OCI-LY7 (cell line): ENCODE measurements around the gene GABRD. TPM values are rescaled to one million over a fixed set of nuclear protein-coding genes. Genes with fewer than 3 reads are reported as not detected.

Experiments
- BruUV-seq: library from RNA; stranded (reverse); fragments of 400-500 nt; replicated peaks from 2 replicates; lab custom pipeline; 2021; lab: Mats Ljungman, UMichigan
- CTCF ChIA-PET: fragments of 300-600 bp; sonication (Branson Sonifier 250); formaldehyde crosslinking; loops from one replicate; lab custom pipeline; 2022; ENCODE audit warnings: antibody characterized with exemption; ENCODE audit not compliant: unreplicated experiment; lab: Charles Lee
- POLR2A ChIA-PET: fragments of 300-600 bp; sonication (Branson Sonifier 250); formaldehyde crosslinking; loops from one replicate; lab custom pipeline; 2022; ENCODE audit warnings: antibody characterized with exemption; lab: Charles Lee
- DNase-seq: peaks from one replicate; pipeline ENCODE4 v3.0.0-alpha.2; 2015; ENCODE audit warnings: low spot score
- H2AFZ ChIP-seq: fragments of 200-600 bp; sonication (generic), shearing (Covaris generic); 2 replicates; pipeline ENCODE4 v1.6.1; 2014; ENCODE audit warnings: mild to moderate bottlenecking, antibody characterized with exemption, low read length, moderate library complexity
- H3K27ac ChIP-seq: fragments of 200-600 bp; sonication (generic); 2 replicates; pipeline ENCODE4 v1.5.1; 2014; ENCODE audit warnings: mixed run types, low read depth, mild to moderate bottlenecking, moderate library complexity, low read length, inconsistent platforms; ENCODE audit not compliant: poor library complexity, severe bottlenecking
- H3K36me3 ChIP-seq: fragments of 200-600 bp; sonication (generic); 2 replicates; pipeline ENCODE4 v1.6.1; 2014; ENCODE audit warnings: mild to moderate bottlenecking, antibody characterized with exemption, low read length, moderate library complexity, mixed read lengths; ENCODE audit not compliant: insufficient read depth
- H3K4me1 ChIP-seq: fragments of 200-600 bp; sonication (generic); 2 replicates; pipeline ENCODE4 v1.5.1; 2014; ENCODE audit warnings: mild to moderate bottlenecking, low read length; ENCODE audit not compliant: insufficient read depth, poor library complexity, severe bottlenecking
- H3K4me2 ChIP-seq: fragments of 200-600 bp; sonication (generic); 2 replicates; pipeline ENCODE4 v1.6.1; 2014; ENCODE audit warnings: mild to moderate bottlenecking, low read length
- H3K4me3 ChIP-seq: fragments of 200-600 bp; sonication (generic); 2 replicates; pipeline ENCODE4 v1.5.1; 2014; ENCODE audit warnings: mild to moderate bottlenecking, low read depth, low read length; ENCODE audit not compliant: poor library complexity, severe bottlenecking
- H3K79me2 ChIP-seq: fragments of 200-600 bp; sonication (generic); 2 replicates; pipeline ENCODE4 v1.6.1; 2016; ENCODE audit warnings: low read depth, mild to moderate bottlenecking, low read length, moderate library complexity, mixed read lengths; ENCODE audit not compliant: insufficient read depth
- H3K9me2 ChIP-seq: fragments of 200-600 bp; sonication (generic); 2 replicates; pipeline ENCODE4 v1.6.1; 2016; ENCODE audit warnings: mild to moderate bottlenecking, low read length, mixed read lengths; ENCODE audit not compliant: insufficient read depth
- H3K9me3 ChIP-seq: fragments of 200-600 bp; sonication (generic); 2 replicates; pipeline ENCODE4 v1.6.1; 2014; ENCODE audit warnings: mild to moderate bottlenecking, mixed run types, low read length, mixed read lengths
- H4K20me1 ChIP-seq: fragments of 200-600 bp; sonication (generic); 2 replicates; pipeline ENCODE4 v1.6.1; 2014; ENCODE audit warnings: mild to moderate bottlenecking, antibody characterized with exemption, low read length, moderate library complexity, mixed read lengths; ENCODE audit not compliant: insufficient read depth
- CTCF ChIP-seq: fragments of 200-600 bp; sonication (generic); conservative IDR thresholded peaks from 2 replicates; pipeline ENCODE4 v1.5.1; 2014; ENCODE audit warnings: mild to moderate bottlenecking, antibody characterized with exemption, low read length, moderate library complexity, mixed read lengths
- EZH2phosphoT487 ChIP-seq: fragments of 200-600 bp; sonication (generic); IDR thresholded peaks from 2 replicates; pipeline ENCODE4 v1.6.1; 2018; ENCODE audit warnings: low read depth, borderline replicate concordance, mild to moderate bottlenecking, mixed run types, antibody characterized with exemption, low read length, moderate library complexity, mixed read lengths
- intact Hi-C: fragments of 100-400 bp; cut with micrococcal nuclease; formaldehyde crosslinking; loops from one replicate; pipeline ENCODE4 v1.10.0; 2022; ENCODE audit not compliant: unreplicated experiment
- total RNA-seq, 2 experiments: library from RNA; depleted of rRNA in 1 of 2; stranded (reverse); fragments of >200 nt in 1 of 2; shearing (Covaris generic) in 1 of 2; gene quantifications; 2 replicates each; pipeline ENCODE4 v1.2.3, GENCODE V29; 2014 to 2022

Gene GABRD
- total RNA-seq, 2 experiments from 2014 or later, result not detected

DNA sequence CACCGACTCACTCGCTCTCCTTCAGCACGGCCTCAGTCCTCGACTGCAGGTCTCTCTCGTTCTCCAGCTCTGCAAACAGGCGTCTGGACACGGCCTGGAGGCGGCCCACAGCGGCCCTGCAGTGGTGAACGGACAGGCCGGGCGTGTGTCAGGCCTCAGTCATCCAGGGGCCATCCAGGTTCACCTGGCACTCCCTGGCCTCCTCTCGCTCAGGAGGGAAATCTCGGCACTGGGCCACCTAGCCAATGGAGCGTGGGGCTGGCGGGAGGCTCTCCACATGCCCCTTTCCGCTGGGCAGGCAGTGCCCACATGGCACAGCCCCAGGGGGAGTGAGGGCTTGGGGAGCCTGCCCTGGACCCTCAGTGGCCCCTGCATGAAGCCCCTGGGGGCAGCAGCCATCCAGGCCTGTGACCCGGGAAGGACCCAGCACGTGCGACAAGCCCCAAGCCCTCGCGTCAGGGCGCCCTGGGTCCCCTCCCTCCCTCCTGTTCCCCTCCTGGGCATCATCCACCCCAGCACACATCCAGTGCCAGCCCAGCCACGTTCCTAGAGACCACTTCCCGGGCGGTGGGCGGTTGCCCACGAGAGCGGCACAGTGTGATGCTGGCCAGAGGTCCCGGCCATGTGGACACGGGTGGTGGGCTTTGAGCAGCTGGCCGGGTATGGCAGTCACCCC lies 33.6 kb upstream of the GABRD start:
- BruUV-seq, result no TSS peak
- POLR2A ChIA-PET, result no interaction called here

DNA sequence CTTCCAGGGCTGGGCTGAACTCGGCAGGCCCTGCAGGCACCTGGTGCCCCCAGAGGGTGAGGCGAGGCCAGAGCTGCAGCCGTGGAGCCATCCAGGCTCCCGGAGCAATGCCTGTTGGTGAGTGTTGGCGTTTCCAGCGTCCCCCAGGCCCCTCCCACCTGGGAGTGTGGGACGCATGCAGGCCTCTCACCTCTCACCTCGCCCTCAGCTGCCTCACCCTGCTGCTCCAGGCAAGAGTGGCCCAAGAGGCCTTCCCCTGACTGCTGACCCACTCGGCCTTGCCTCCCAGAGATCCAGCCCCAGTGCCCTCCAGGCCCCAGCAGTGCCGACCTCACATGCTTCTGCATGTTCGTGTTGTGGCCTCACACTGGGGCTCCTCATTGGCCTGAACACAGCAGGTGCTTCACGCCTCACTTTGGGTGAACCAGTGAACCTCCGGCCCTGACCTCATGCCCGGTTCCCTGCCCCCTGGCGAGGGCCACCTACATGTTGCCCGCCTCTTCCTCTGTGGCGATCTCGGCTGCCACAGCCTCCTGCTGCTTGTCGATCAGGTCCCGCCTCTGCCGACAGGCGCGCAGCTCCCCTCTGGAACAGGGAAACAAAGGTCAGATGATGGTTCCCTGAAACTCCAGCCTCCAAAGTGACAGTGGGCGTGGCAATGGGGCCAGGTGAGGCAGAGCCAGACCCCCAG lies 32.5 kb upstream of the GABRD start:
- no peaks in the 10 kb centered on the region for H3K79me2 ChIP-seq
- no peaks in the 10 kb centered on the region for H3K4me1 ChIP-seq
- intact Hi-C loops, result no loop called here
- no peaks in the 10 kb centered on the region for H4K20me1 ChIP-seq
- ChIA-PET CTCF (no interaction called here), POLR2A (interaction anchor here (0.7 kb wide), 1 partner anchor 31 kb away, joined by 3 read pairs; no protein-coding TSS in a partner anchor)
- TF ChIP-seq CTCF, result no peak
- no peak for TF ChIP-seq EZH2phosphoT487
- DNase-seq, result no peak
- H2AFZ ChIP-seq, result no peak overlapping the region
- H3K4me2 ChIP-seq, result no peak overlapping the region
- no peak overlapping the region for H3K27ac ChIP-seq
- no peak overlapping the region for H3K4me3 ChIP-seq
- no peaks in the 10 kb centered on the region for H3K36me3 ChIP-seq
- H3K9me3 ChIP-seq, result no peaks in the 10 kb centered on the region
- no peaks in the 10 kb centered on the region for H3K9me2 ChIP-seq
- no TSS peak for BruUV-seq

More for the DNA sequence above, 33.6 kb upstream of the GABRD start:
- H3K36me3 ChIP-seq, result no peaks in the 10 kb centered on the region
- H3K9me3 ChIP-seq, result no peaks in the 10 kb centered on the region; the same call in 1 of the 2 replicates
- TF ChIP-seq EZH2phosphoT487, result no peak
- no peak for TF ChIP-seq CTCF
- H3K9me2 ChIP-seq, result no peaks in the 10 kb centered on the region
- no peak overlapping the region for H3K27ac ChIP-seq
- no peak overlapping the region for H3K4me3 ChIP-seq
- H3K4me1 ChIP-seq, result no peaks in the 10 kb centered on the region
- CTCF ChIA-PET, result no interaction called here
- H2AFZ ChIP-seq, result no peak overlapping the region
- H3K4me2 ChIP-seq, result no peak overlapping the region
- DNase-seq, result no peak
- no peaks in the 10 kb centered on the region for H3K79me2 ChIP-seq
- intact Hi-C loops, result no loop called here
- no peaks in the 10 kb centered on the region for H4K20me1 ChIP-seq

DNA sequence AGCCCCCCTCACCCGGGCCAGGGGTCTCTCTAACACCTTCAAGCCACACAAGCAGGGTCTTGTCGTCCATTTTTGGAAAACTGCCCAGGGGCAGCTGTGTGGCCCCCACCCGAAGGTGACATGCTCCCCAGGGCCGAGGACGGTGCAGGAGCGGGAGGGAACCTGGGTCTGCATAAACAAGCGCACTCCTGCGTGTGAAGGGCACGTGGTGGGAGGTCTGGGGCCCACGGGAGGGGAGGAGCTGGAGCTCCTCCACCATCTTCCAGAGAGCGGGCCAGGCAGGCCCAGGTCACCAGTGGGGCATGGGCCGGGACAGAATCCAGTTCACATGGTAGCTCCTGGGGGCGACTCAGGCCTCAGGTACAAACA lies 32.0 kb upstream of the GABRD start:
- Histone ChIP-seq H3K36me3 (no peaks in the 10 kb centered on the region), H3K9me2 (no peaks in the 10 kb centered on the region), H3K9me3 (no peaks in the 10 kb centered on the region), H3K4me1 (no peaks in the 10 kb centered on the region), H3K4me2 (no peak overlapping the region), H3K79me2 (no peaks in the 10 kb centered on the region), H3K4me3 (no peak overlapping the region), H4K20me1 (no peaks in the 10 kb centered on the region), H2AFZ (no peak overlapping the region), H3K27ac (no peak overlapping the region)
- TF ChIP-seq EZH2phosphoT487 (no peak), CTCF (no peak)
- BruUV-seq, result no TSS peak
- ChIA-PET POLR2A (interaction anchor here (0.7 kb wide), 1 partner anchor 30 kb away, joined by 3 read pairs; no protein-coding TSS in a partner anchor), CTCF (no interaction called here)
- DNase-seq, result no peak
- intact Hi-C loops, result no loop called here
